HUES6 (cell line): Measurements from ENCODE around the gene KANSL1.
"Not testable (repeated sequence)": the region's sequence is repeated elsewhere in the genome, so short reads cannot be mapped to it uniquely, and the experiment has no call there.

Experiments used
- H3K27ac ChIP-seq: 2 replicates; pipeline ENCODE4 v1.7.0; 2013; ENCODE audit warnings: low read depth, mild to moderate bottlenecking, low read length, inconsistent platforms
- H3K27me3 ChIP-seq: 2 replicates; pipeline ENCODE4 v1.6.1; 2013; ENCODE audit warnings: low read length; ENCODE audit not compliant: control insufficient read depth, insufficient read depth
- H3K36me3 ChIP-seq: 2 replicates; pipeline ENCODE4 v1.6.1; 2013; ENCODE audit warnings: low read length; ENCODE audit not compliant: control insufficient read depth, insufficient read depth
- H3K4me1 ChIP-seq: 2 replicates; pipeline ENCODE4 v1.6.1; 2013; ENCODE audit warnings: low read length; ENCODE audit not compliant: control insufficient read depth, insufficient read depth
- H3K4me3 ChIP-seq: 2 replicates; pipeline ENCODE4 v1.5.1; 2013; ENCODE audit warnings: low read depth, low read length
- H3K9ac ChIP-seq: one replicate; pipeline ENCODE4 v1.6.1; 2013; ENCODE audit warnings: mild to moderate bottlenecking, low read length
- H3K9me3 ChIP-seq: 2 replicates; pipeline ENCODE4 v1.6.1; 2013; ENCODE audit warnings: low read depth, low read length; ENCODE audit not compliant: control insufficient read depth, insufficient read depth

KANSL1 gene

GRCh38 chr17:46013502-46014165 lies 179.6 kb downstream of the KANSL1 start:
- H3K27me3 ChIP-seq, result no peaks in the 10 kb centered on the region
- no peak overlapping the region for H3K9ac ChIP-seq
- H3K4me3 ChIP-seq, result no peak overlapping the region
- H3K36me3 ChIP-seq, result no peaks in the 10 kb centered on the region
- H3K4me1 ChIP-seq, result no peaks in the 10 kb centered on the region
- H3K9me3 ChIP-seq, result no peaks in the 10 kb centered on the region
- no peak overlapping the region for H3K27ac ChIP-seq

DNA sequence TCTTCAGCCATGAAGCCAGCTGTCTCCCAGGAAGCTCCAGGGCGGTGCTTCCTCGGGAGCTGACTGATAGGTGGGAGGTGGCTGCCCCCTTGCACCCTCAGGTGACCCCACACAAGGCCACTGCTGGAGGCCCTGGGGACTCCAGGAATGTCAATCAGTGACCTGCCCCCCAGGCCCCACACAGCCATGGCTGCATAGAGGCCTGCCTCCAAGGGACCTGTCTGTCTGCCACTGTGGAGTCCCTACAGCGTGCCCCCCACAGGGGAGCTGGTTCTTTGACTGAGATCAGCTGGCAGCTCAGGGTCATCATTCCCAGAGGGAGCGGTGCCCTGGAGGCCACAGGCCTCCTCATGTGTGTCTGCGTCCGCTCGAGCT lies 180.1 kb downstream of the KANSL1 start:
- H3K36me3 ChIP-seq, result no peaks in the 10 kb centered on the region
- no peaks in the 10 kb centered on the region for H3K27me3 ChIP-seq
- H3K9ac ChIP-seq, result no peak overlapping the region
- H3K27ac ChIP-seq, result no peak overlapping the region
- H3K4me3 ChIP-seq, result no peak overlapping the region
- no peaks in the 10 kb centered on the region for H3K9me3 ChIP-seq
- no peaks in the 10 kb centered on the region for H3K4me1 ChIP-seq

DNA sequence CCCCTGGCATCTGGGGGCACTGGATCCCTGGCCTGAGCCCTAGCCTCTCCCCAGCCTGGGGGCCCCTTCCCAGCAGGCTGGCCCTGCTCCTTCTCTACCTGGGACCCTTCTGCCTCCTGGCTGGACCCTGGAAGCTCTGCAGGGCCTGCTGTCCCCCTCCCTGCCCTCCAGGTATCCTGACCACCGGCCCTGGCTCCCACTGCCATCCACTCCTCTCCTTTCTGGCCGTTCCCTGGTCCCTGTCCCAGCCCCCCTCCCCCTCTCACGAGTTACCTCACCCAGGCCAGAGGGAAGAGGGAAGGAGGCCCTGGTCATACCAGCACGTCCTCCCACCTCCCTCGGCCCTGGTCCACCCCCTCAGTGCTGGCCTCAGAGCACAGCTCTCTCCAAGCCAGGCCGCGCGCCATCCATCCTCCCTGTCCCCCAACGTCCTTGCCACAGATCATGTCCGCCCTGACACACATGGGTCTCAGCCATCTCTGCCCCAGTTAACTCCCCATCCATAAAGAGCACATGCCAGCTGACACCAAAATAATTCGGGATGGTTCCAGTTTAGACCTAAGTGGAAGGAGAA lies 180.6 kb downstream of the KANSL1 start:
- Histone ChIP-seq H3K27ac (no peak overlapping the region), H3K4me3 (no peak overlapping the region), H3K4me1 (no peaks in the 10 kb centered on the region), H3K9me3 (no peaks in the 10 kb centered on the region), H3K36me3 (no peaks in the 10 kb centered on the region), H3K27me3 (no peaks in the 10 kb centered on the region), H3K9ac (no peak overlapping the region)

DNA sequence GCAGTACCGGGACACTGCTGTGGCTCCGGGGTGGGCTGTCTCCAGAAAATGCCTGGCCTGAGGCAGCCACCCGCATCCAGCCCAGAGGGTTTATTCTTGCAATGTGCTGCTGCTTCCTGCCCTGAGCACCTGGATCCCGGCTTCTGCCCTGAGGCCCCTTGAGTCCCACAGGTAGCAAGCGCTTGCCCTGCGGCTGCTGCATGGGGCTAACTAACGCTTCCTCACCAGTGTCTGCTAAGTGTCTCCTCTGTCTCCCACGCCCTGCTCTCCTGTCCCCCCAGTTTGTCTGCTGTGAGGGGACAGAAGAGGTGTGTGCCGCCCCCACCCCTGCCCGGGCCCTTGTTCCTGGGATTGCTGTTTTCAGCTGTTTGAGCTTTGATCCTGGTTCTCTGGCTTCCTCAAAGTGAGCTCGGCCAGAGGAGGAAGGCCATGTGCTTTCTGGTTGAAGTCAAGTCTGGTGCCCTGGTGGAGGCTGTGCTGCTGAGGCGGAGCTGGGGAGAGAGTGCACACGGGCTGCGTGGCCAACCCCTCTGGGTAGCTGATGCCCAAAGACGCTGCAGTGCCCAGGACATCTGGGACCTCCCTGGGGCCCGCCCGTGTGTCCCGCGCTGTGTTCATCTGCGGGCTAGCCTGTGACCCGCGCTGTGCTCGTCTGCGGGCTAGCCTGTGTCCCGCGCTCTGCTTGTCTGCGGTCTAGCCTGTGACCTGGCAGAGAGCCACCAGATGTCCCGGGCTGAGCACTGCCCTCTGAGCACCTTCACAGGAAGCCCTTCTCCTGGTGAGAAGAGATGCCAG lies 181.3 kb downstream of the KANSL1 start:
- no peaks in the 10 kb centered on the region for H3K27me3 ChIP-seq
- no peak overlapping the region for H3K9ac ChIP-seq
- no peaks in the 10 kb centered on the region for H3K36me3 ChIP-seq
- H3K27ac ChIP-seq, result no peak overlapping the region
- no peak overlapping the region for H3K4me3 ChIP-seq
- H3K4me1 ChIP-seq, result no peaks in the 10 kb centered on the region
- no peaks in the 10 kb centered on the region for H3K9me3 ChIP-seq

- H3K9me3 ChIP-seq, result peaks cover 4% of the 10 kb centered on the region; the same call in 1 of the 2 replicates
- H3K4me3 ChIP-seq, result no peak overlapping the region
- H3K36me3 ChIP-seq, result no peaks in the 10 kb centered on the region
- H3K4me1 ChIP-seq, result no peaks in the 10 kb centered on the region
- H3K27ac ChIP-seq, result no peak overlapping the region
- no peaks in the 10 kb centered on the region for H3K27me3 ChIP-seq
- no peak overlapping the region for H3K9ac ChIP-seq
These were observed 182.5 kb downstream of the KANSL1 start for GRCh38 chr17:46010597-46011186.

DNA sequence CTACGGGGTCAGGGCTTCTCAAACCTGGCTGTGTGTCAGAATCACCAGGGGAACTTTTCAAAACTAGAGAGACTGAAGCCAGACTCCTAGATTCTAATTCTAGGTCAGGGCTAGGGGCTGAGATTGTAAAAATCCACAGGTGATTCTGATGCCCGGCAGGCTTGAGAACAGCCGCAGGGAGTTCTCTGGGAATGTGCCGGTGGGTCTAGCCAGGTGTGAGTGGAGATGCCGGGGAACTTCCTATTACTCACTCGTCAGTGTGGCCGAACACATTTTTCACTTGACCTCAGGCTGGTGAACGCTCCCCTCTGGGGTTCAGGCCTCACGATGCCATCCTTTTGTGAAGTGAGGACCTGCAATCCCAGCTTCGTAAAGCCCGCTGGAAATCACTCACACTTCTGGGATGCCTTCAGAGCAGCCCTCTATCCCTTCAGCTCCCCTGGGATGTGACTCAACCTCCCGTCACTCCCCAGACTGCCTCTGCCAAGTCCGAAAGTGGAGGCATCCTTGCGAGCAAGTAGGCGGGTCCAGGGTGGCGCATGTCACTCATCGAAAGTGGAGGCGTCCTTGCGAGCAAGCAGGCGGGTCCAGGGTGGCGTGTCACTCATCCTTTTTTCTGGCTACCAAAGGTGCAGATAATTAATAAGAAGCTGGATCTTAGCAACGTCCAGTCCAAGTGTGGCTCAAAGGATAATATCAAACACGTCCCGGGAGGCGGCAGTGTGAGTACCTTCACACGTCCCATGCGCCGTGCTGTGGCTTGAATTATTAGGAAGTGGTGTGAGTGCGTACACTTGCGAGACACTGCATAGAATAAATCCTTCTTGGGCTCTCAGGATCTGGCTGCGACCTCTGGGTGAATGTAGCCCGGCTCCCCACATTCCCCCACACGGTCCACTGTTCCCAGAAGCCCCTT lies 183.3 kb downstream of the KANSL1 start:
- no peak overlapping the region for H3K9ac ChIP-seq
- no peaks in the 10 kb centered on the region for H3K27me3 ChIP-seq
- no peak overlapping the region for H3K27ac ChIP-seq
- peaks cover 4% of the 10 kb centered on the region; the same call in 1 of the 2 replicates for H3K9me3 ChIP-seq
- H3K36me3 ChIP-seq, result no peaks in the 10 kb centered on the region
- H3K4me3 ChIP-seq, result no peak overlapping the region
- no peaks in the 10 kb centered on the region for H3K4me1 ChIP-seq

DNA sequence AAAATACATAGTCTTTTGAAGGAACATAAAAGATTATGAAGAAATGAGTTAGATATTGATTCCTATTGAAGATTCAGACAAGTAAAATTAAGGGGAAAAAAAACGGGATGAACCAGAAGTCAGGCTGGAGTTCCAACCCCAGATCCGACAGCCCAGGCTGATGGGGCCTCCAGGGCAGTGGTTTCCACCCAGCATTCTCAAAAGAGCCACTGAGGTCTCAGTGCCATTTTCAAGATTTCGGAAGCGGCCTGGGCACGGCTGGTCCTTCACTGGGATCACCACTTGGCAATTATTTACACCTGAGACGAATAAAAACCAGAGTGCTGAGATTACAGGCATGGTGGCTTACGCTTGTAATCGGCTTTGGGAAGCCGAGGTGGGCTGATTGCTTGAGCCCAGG lies 184.6 kb downstream of the KANSL1 start:
- Histone ChIP-seq H3K27me3 (no peaks in the 10 kb centered on the region), H3K4me1 (no peaks in the 10 kb centered on the region), H3K9ac (no peak overlapping the region)

DNA sequence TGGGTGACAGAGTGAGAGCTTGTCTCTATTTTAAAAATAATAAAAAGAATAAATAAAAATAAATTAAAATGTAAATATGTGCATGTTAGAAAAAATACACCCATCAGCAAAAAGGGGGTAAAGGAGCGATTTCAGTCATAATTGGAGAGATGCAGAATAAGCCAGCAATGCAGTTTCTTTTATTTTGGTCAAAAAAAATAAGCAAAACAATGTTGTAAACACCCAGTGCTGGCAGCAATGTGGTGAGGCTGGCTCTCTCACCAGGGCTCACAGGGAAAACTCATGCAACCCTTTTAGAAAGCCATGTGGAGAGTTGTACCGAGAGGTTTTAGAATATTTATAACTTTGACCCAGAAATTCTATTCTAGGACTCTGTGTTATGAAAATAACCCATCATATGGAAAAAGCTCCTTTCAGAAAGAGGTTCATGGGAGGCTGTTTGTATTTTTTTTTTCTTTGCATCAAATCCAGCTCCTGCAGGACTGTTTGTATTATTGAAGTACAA lies 185.7 kb downstream of the KANSL1 start:
- Histone ChIP-seq H3K27me3 (no peaks in the 10 kb centered on the region), H3K36me3 (no peaks in the 10 kb centered on the region), H3K4me3 (no peak overlapping the region), H3K4me1 (no peaks in the 10 kb centered on the region), H3K9ac (no peak overlapping the region), H3K27ac (no peak overlapping the region), H3K9me3 (peaks cover 4% of the 10 kb centered on the region; the same call in 1 of the 2 replicates)

More for the DNA sequence above, 184.6 kb downstream of the KANSL1 start:
- Histone ChIP-seq H3K27ac (no peak overlapping the region), H3K36me3 (no peaks in the 10 kb centered on the region), H3K4me3 (no peak overlapping the region), H3K9me3 (peaks cover 4% of the 10 kb centered on the region; the same call in 1 of the 2 replicates)

DNA sequence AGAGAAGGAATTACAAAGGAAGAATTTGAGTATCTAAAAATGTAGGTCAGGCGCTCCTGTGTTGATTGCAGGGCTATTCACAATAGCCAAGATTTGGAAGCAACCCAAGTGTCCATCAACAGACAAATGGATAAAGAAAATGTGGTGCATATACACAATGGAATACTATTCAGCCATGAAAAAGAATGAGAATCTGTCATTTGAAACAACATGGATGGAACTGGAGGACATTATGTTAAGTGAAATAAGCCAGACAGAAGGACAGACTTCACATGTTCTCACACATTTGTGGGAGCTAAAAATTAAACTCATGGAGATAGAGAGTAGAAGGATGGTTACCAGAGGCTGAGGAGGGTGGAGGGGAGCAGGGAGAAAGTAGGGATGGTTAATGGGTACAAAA lies 187.1 kb downstream of the KANSL1 start:
- H3K4me1 ChIP-seq, H3K9ac ChIP-seq, H3K9me3 ChIP-seq, H3K36me3 ChIP-seq, H3K4me3 ChIP-seq, H3K27ac ChIP-seq, H3K27me3 ChIP-seq: not testable (repeated sequence)
